Fibroblast of skin of scalp (primary cell): ENCODE data around the gene ITGA2B.
"Not testable (repeated sequence)": the region's sequence is repeated elsewhere in the genome, so short reads cannot be mapped to it uniquely, and the experiment has no call there.

Experiments used
- DNase-seq: peaks from one replicate; pipeline ENCODE4 v3.0.0-alpha.2; 2013

The ITGA2B gene

GRCh38 chr17:44329516-44329915 lies 59.9 kb downstream of the ITGA2B start:
- DNase-seq: not testable (repeated sequence)

GRCh38 chr17:44327715-44328449 lies 61.6 kb downstream of the ITGA2B start:
- DNase-seq: no peak

GRCh38 chr17:44326861-44327444 lies 62.5 kb downstream of the ITGA2B start:
- peak; percentile 99 for DNase-seq

GRCh38 chr17:44324571-44325275 lies 64.7 kb downstream of the ITGA2B start, which contains the start of gene SLC25A39:
Gene SLC25A39 (minus strand): TSS chr17:44324823. CDS start chr17:44323562, 1,261 bp downstream.
- DNase-seq: peak; percentile 93

- no peak for DNase-seq
Observed at GRCh38 chr17:44324092-44324570, 65.3 kb downstream of the ITGA2B start.

- DNase-seq: no peak
Observed at GRCh38 chr17:44323359-44324091, 65.9 kb downstream of the ITGA2B start.

- no peak for DNase-seq
Observed at GRCh38 chr17:44322236-44322895, 67.1 kb downstream of the ITGA2B start.
